Aorta (tissue), 5 donors: ENCODE measurements around the gene ARSA. TPM values are rescaled to one million over a fixed set of nuclear protein-coding genes. Genes with fewer than 3 reads are reported as not detected.
A peak's percentile ranks its signal among the peaks of the same experiment; 100 is the strongest.

Experiments used
- ATAC-seq: fragments of 200-7000 bp; cut with Tn5 transposase; one replicate; pipeline ENCODE4 v1.9.1; 2022; ENCODE audit warnings: moderate library complexity; ENCODE audit not compliant: low FRiP score
- DNase-seq, 2 donors: peaks; one replicate each; pipeline ENCODE4 v3.0.0-alpha.2; 2020
- H3K27ac ChIP-seq, 2 donors: one replicate each; pipeline ENCODE4 v1.5.1; 2013; ENCODE audit warnings: low read length in 2 of 2, mild to moderate bottlenecking in 2 of 2, moderate library complexity in 2 of 2, control low read depth in 1 of 2, inconsistent platforms in 1 of 2, low read depth in 1 of 2
- H3K27me3 ChIP-seq, 2 donors: one replicate each; pipeline ENCODE4 v1.6.1; 2013; ENCODE audit warnings: control low read depth in 1 of 2, low read length in 1 of 2, mild to moderate bottlenecking in 1 of 2, moderate library complexity in 1 of 2; ENCODE audit not compliant: insufficient read depth in 2 of 2, control insufficient read depth in 1 of 2
- H3K36me3 ChIP-seq, 2 donors: one replicate each; pipeline ENCODE4 v1.6.1; 2013; ENCODE audit warnings: control low read depth in 1 of 2, low read length in 1 of 2, mild to moderate bottlenecking in 1 of 2; ENCODE audit not compliant: insufficient read depth in 2 of 2, control insufficient read depth in 1 of 2
- H3K4me1 ChIP-seq, 2 donors: one replicate each; pipeline ENCODE4 v1.6.1; 2013; ENCODE audit warnings: low read length in 2 of 2, control low read depth in 1 of 2, mild to moderate bottlenecking in 1 of 2, moderate library complexity in 1 of 2; ENCODE audit not compliant: insufficient read depth in 2 of 2, control insufficient read depth in 1 of 2
- H3K4me3 ChIP-seq, 2 donors: one replicate each; pipeline ENCODE4 v1.5.1; 2013; ENCODE audit warnings: low read length in 2 of 2, control low read depth in 1 of 2, mild to moderate bottlenecking in 1 of 2
- H3K9me3 ChIP-seq: one replicate; pipeline ENCODE4 v1.6.1; 2013; ENCODE audit warnings: mild to moderate bottlenecking, low read length; ENCODE audit not compliant: control insufficient read depth
- WGBS, 2 donors: extraction: QIAGEN DNeasy Blood & Tissue Kit; methylation state at CpG; one replicate each; pipeline ENCODE4 v1.1.7; 2013; 5-methylcytosine and 5-hydroxymethylcytosine counted together
- intact Hi-C, 2 donors: fragments of 100-400 bp; cut with DNase I; formaldehyde crosslinking; loops; one replicate each; pipeline versions ENCODE4 v1.14.2 to v1.15.0; 2022
- polyA plus RNA-seq, 2 donors: library from polyadenylated mRNA; stranded (reverse); fragments of 200-250 nt; gene quantifications; one replicate each; pipeline ENCODE4 v1.2.3, GENCODE V29; 2013
- total RNA-seq, 2 donors: library from RNA; stranded (reverse); fragmentation: NEBNext Ultra II Directional; extraction: Animal tissue kit (Norgen Biotek cat#: 25700); gene quantifications; one replicate each; pipeline ENCODE4 v1.2.1, GENCODE V29; 2021
- donor health status: healthy with polysubstance abuse.
- donor health status: Bipolar disorder and iron deficiency.
- donor health status: DM: no; HTN: no; CAD: no.
- donor health status: DM: no; HTN: no; CAD: no.
- donor health status: DM: yes; HTN: yes; CAD: no.

The ARSA gene
- total and polyA plus RNA-seq, 4 donors, result 15.7 to 120 (median 42.5) TPM

DNA sequence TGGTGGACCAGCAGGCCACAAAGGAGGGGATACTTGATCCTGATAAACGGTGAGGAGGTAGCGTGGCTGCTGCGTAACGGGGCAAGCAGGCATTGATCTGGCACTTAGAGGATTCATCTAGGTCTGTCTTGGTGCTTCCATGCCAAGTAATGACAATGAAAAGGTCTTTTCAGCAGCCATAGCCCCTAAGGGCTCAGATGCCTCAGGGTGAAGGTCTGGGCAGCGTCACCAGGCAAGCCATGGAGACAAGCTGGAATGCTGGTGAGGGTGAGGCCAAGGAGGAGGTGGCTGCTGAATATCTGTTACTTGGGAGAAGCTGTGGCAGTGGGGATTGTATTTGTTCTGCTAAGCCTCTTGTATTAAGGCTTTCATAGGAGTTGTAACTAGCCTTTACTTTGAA lies 40.5 kb downstream of the ARSA start:
- Histone ChIP-seq H3K4me3 (no peak overlapping the region), H3K4me1 (no peaks in the 10 kb centered on the region), H3K27me3 (no peaks in the 10 kb centered on the region), H3K36me3 (no peaks in the 10 kb centered on the region), H3K27ac (no peak overlapping the region), H3K9me3 (no peaks in the 10 kb centered on the region)
- DNase-seq, result peak; percentile 12 to 23
- WGBS, 2 donors, result 93 to 95% methylated on average over 5 of the region's 5 CpGs
- intact Hi-C loops, result no loop called here
- no peak for ATAC-seq

DNA sequence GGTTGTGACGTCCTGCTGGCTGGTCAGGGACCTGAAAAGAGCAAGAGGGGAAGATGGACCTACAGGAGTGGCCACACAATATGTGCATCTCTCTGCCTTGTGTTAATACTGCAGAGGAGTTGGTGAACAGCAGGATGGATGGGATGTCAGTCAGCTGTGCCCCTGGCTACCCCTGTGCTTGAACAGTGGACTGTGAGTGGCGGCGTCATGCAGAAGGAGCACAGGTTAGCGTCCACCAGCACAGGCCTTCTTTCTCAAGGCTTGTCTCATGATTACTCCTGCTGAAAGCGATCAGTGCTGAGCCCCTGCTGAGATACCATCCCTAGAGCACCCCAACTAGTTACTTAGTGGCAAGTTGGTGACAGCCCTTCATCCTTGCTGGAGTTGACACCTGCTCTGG lies 41.5 kb downstream of the ARSA start:
- intact Hi-C loops, result no loop called here
- Histone ChIP-seq H3K27me3 (no peaks in the 10 kb centered on the region), H3K4me1 (no peaks in the 10 kb centered on the region), H3K27ac (no peak overlapping the region), H3K9me3 (no peaks in the 10 kb centered on the region), H3K4me3 (no peak overlapping the region), H3K36me3 (no peaks in the 10 kb centered on the region)
- ATAC-seq, result no peak
- 75 to 87% methylated on average over 5 of the region's 5 CpGs for WGBS, 2 donors
- peak in 1 of 2 donors; percentile 54 for DNase-seq

DNA sequence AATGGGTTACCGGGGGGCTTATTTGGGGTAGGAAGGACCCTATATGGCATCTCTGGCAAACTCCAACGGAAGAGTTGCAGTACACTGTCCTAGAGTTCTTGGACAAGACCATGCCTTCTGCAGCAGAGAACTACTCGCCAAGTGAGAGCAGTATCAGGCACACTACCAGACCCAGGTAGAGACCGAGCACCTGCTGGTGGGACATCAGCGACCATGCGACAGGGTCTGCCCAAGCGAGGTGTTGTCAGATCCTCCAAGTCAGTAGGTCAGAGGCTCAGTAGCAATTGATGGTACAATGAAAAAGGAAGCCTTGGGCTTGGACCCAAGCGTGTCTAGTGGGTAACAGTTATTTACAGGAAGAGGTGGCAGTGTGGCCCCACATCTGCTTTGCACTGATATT lies 42.2 kb downstream of the ARSA start:
- DNase-seq (peak in 1 of 2 donors; percentile 30), ATAC-seq (no peak)
- Histone ChIP-seq H3K9me3 (no peaks in the 10 kb centered on the region), H3K4me3 (no peak overlapping the region), H3K27me3 (no peaks in the 10 kb centered on the region), H3K27ac (no peak overlapping the region), H3K4me1 (no peaks in the 10 kb centered on the region), H3K36me3 (no peaks in the 10 kb centered on the region)
- 90 to 93% methylated on average over 8 of the region's 8 CpGs for WGBS, 2 donors
- intact Hi-C loops, result no loop called here

DNA sequence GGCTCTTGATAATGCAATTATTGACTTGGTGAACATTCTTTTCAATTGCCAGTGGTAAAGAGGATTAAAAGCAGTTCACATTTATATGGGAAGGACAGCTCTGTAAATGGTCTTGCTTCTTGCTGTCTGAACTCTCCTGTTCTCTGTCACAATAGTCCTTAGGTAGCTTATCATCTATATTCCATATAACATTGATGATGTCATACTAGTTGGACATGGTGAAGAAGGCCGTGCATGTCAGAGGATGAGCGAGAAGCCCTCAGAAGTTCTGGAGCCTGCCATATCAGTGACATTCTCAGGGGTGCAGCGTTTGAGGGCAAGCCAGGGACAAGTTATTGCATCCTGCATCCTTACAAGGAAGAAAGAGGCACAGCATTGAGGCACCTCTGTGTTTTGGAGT lies 42.7 kb downstream of the ARSA start:
- H3K27me3 ChIP-seq, result no peaks in the 10 kb centered on the region
- DNase-seq, result peak; percentile 16 to 63
- no peak overlapping the region for H3K27ac ChIP-seq
- intact Hi-C loops, result no loop called here
- no peaks in the 10 kb centered on the region for H3K36me3 ChIP-seq
- H3K9me3 ChIP-seq, result no peaks in the 10 kb centered on the region
- no peak overlapping the region for H3K4me3 ChIP-seq
- no peaks in the 10 kb centered on the region for H3K4me1 ChIP-seq
- 91 to 96% methylated on average over 3 of the region's 3 CpGs for WGBS, 2 donors
- no peak for ATAC-seq

DNA sequence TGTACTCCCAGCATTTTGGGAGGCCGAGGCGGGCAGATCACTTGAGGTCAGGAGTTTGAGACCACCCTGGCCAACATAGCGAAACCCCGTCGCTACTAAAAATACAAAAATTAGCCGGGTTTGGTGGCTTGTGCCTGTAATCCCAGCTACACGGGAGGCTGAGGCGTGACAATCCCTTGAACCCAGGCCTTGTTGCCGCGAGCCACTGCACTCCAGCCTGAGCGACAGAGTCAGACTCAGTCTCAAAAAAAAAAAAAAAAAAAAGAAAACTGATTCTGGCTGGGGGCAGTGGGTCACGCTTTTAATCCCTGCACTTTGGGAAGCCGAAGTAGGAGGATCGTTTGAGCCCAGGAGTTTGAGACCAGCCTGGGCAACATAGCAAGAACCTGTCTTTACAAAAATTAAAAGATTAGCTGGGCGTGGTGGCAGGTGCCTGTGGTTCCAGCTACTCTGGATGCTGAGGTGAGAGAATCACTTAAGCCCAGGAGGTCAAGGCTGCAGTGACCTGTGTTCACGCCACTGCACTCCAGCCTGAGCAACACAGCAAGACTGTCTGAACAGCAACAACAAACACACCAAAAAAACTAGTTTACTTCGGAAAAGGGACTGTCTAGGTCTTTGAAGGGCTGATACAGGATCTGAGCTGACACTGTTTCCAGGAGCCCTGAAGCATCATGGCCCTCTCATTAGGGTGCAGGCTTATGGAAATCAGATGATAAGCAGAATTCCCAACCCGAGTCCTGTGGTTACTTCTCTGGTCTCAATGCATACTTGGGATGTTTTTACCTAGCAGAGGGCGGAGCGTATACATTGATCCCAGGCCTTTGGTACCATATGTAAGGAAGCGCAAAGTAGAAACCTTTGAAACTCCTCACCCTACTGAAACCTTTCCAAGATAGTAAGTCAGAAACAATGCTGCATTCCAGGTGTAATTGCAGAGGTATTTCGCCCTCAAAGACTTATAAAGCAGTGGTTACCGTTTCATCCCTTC lies 43.6 kb downstream of the ARSA start:
- no peaks in the 10 kb centered on the region for H3K27me3 ChIP-seq
- no peaks in the 10 kb centered on the region for H3K9me3 ChIP-seq
- H3K36me3 ChIP-seq, result no peaks in the 10 kb centered on the region
- no peak overlapping the region for H3K27ac ChIP-seq
- intact Hi-C loops, result no loop called here
- ATAC-seq (no peak), DNase-seq (peak; percentile 21 to 45)
- H3K4me1 ChIP-seq, result no peaks in the 10 kb centered on the region
- no peak overlapping the region for H3K4me3 ChIP-seq
- WGBS, 2 donors, result 95 to 96% methylated on average over 23 of the region's 23 CpGs

DNA sequence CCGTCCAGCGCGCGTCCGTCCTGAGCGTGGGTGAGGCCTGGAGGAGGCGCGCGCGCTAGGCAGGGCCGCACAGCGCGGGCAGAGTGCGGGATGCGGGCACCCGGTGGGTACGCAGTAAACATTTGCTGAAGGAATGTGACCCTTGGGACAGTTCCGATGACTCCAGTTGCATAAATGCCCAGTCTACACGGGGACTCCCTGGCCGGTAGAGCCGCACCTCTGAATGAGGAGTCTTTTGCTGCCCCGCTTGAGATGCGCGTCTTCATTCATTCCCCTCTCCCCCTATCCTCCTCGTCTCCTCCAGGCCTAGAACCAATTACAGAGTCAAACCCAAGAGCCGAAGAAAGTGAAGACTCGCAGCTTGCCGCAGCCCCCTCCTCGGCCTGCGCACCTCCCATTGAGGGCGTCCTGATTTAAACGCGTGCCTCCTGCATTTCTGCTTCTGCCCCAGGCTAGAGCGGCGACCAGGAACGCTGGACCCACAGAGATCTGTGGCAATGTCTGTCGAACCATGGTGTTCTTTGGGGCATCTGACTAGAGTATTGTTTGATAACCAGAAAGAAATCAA lies 44.6 kb downstream of the ARSA start:
- 4 to 6% methylated on average over 37 of the region's 37 CpGs for WGBS, 2 donors
- no peaks in the 10 kb centered on the region for H3K27me3 ChIP-seq
- H3K27ac ChIP-seq, result peak overlapping the region in 1 of 2 donors; percentile 22
- no peaks in the 10 kb centered on the region for H3K36me3 ChIP-seq
- ATAC-seq, result peak; percentile 55
- intact Hi-C loops, result loop anchor here in 1 of 2 donors (2.0 kb wide), 2 partner anchors 21 to 45 kb away; partner anchors contain the start of genes ARSA and SYCE3
- DNase-seq, result peak in 1 of 2 donors; percentile 44
- H3K4me3 ChIP-seq, result peak overlapping the region; percentile 44 to 66
- no peaks in the 10 kb centered on the region for H3K9me3 ChIP-seq
- H3K4me1 ChIP-seq, result no peaks in the 10 kb centered on the region

DNA sequence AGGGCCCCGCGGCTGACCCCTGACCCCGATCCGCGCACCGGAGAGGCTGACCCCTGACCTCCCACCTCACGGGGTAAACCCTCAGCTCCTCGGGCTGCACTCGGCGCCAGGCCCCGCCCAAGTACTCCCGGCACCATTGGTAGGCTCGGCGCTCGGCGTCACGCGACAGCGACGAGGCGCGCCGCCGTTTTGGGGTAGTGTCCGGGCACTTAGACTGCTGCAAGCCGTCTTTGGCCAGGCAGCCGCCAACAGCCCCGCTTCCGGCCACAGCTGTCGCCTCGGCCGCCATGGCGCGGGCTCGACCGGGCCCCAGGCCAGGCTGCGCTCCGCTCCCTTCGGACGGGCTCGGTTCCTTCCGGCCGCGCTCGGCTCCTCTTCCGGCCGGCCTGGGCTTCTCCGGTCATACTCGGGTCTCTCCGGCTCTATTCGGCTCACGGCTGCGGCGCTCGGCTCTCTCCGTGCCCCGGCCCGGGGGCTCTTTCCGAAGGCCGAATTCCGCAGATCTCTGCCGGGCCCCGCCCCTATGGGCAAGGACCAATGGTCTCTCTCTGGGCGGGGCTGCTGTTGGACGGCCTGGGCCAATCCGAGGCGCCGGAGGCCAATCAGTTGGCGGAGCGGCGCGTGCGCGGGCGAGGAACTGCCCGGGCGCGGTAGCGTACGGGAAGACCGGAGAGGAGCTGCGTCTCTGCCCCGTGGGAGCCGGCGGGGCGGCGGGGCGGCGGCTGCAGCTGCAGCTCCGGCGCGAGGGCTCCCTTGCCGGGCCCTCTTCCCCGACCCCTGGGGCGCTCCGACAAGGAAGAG lies 45.3 kb downstream of the ARSA start, which contains the start of gene CHKB:
TSS of gene CHKB (minus strand) at position 357 of the 801 bp plus-strand sequence. CDS start at position 289, 68 bp downstream.
- H3K36me3 ChIP-seq, result no peaks in the 10 kb centered on the region
- peak within 1 kb of the TSS; percentile 68 to 92 for H3K27ac ChIP-seq
- intact Hi-C loops, result loop anchor here in 1 of 2 donors (2.0 kb wide), 2 partner anchors 20 to 46 kb away; partner anchors contain the start of genes ARSA and SYCE3
- H3K4me3 ChIP-seq, result peak within 1 kb of the TSS; percentile 73 to 82
- H3K9me3 ChIP-seq, result no peaks in the 10 kb centered on the region
- 0% methylated on average over 82 to 96 of the region's 96 CpGs for WGBS, 2 donors
- DNase-seq (peak; percentile 99), ATAC-seq (peak; percentile 99)
- H3K4me1 ChIP-seq, result no peaks in the 10 kb centered on the region
- H3K27me3 ChIP-seq, result no peaks in the 10 kb centered on the region

DNA sequence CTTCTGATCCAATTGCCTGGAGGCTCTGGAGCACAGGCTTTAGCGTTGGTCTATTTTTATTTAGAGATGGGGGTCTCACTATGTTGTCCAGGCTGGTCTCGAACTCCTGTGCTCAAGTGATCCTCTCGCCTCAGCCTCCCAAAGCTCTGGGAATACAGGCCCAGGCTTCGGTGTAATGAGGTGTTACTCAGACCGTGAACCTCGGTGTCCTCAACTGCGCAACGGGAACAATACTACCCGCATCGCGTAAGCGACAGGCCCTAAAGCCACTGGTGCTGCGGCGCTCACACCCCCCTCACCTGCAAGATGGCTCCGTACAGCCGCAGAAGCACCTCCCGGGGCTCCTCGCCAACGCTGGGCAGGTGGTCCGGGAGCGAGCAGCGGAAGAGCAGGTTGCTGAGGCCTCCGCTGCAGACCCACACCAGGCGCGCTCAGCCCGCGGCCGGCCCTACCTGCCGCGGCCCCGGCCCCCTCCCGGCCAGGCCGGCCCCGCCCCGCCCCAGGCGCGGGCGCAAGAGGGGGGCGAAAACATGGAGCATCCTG lies 45.9 kb downstream of the ARSA start:
- ATAC-seq, result no peak
- intact Hi-C loops, result loop anchor here in 1 of 2 donors (2.0 kb wide), 2 partner anchors 19 to 47 kb away; partner anchors contain the start of genes ARSA and SYCE3

More for the DNA sequence above, 45.9 kb downstream of the ARSA start:
- no peaks in the 10 kb centered on the region for H3K9me3 ChIP-seq
- H3K27me3 ChIP-seq, result no peaks in the 10 kb centered on the region
- DNase-seq, result no peak
- peak overlapping the region; percentile 68 to 92 for H3K27ac ChIP-seq
- 7 to 9% methylated on average over 38 to 39 of the region's 39 CpGs for WGBS, 2 donors
- no peaks in the 10 kb centered on the region for H3K36me3 ChIP-seq
- peak overlapping the region; percentile 73 to 82 for H3K4me3 ChIP-seq
- H3K4me1 ChIP-seq, result no peaks in the 10 kb centered on the region
